Glutamatergic neuron (in vitro differentiated cells): ENCODE data around the gene LEFTY2. TPM values are rescaled to one million over a fixed set of nuclear protein-coding genes. Genes with fewer than 3 reads are reported as not detected.
"Not testable (repeated sequence)": the region's sequence is repeated elsewhere in the genome, so short reads cannot be mapped to it uniquely, and the experiment has no call there.

Source experiments
- DNase-seq: peaks from one replicate; pipeline ENCODE4 v3.0.0; 2022
- H3K27ac Mint-ChIP-seq: one replicate; pipeline ENCODE4 v1.8.0; 2020; ENCODE audit warnings: mild to moderate bottlenecking, mixed read lengths, inconsistent platforms; ENCODE audit not compliant: unreplicated experiment
- H3K27me3 Mint-ChIP-seq: one replicate; pipeline ENCODE4 v1.8.0; 2020; ENCODE audit warnings: mild to moderate bottlenecking, moderate library complexity, mixed read lengths, inconsistent platforms; ENCODE audit not compliant: unreplicated experiment
- H3K36me3 Mint-ChIP-seq: one replicate; pipeline ENCODE4 v1.8.0; 2020; ENCODE audit warnings: mild to moderate bottlenecking, mixed read lengths, inconsistent platforms; ENCODE audit not compliant: unreplicated experiment
- H3K4me1 Mint-ChIP-seq: one replicate; pipeline ENCODE4 v1.8.0; 2020; ENCODE audit warnings: mild to moderate bottlenecking, low read depth, mixed read lengths, inconsistent platforms; ENCODE audit not compliant: unreplicated experiment
- H3K4me3 Mint-ChIP-seq: one replicate; pipeline ENCODE4 v1.8.0; 2020; ENCODE audit warnings: mild to moderate bottlenecking, mixed read lengths, inconsistent platforms; ENCODE audit not compliant: unreplicated experiment
- H3K9me3 Mint-ChIP-seq: one replicate; pipeline ENCODE4 v1.8.0; 2020; ENCODE audit warnings: mild to moderate bottlenecking, moderate library complexity, mixed read lengths, inconsistent platforms; ENCODE audit not compliant: unreplicated experiment
- total RNA-seq: library from RNA; stranded (reverse); fragmentation: NEBNext Ultra II Directional; extraction: Animal tissue kit (Norgen Biotek cat#: 25700); gene quantifications from one replicate; pipeline ENCODE4 v1.2.1, GENCODE V29; 2021; ENCODE audit not compliant: unreplicated experiment
- TF ChIP-seq, protein P1 (sequence below): fragments of 200-600 bp; sonication (generic); IDR thresholded peaks from one replicate; pipeline ENCODE4 v1.5.0; 2021; ENCODE audit not compliant: partially characterized antibody, unreplicated experiment

LEFTY2 gene
- total RNA-seq, 1 donor from 2014 or later: 5.0 TPM

DNA sequence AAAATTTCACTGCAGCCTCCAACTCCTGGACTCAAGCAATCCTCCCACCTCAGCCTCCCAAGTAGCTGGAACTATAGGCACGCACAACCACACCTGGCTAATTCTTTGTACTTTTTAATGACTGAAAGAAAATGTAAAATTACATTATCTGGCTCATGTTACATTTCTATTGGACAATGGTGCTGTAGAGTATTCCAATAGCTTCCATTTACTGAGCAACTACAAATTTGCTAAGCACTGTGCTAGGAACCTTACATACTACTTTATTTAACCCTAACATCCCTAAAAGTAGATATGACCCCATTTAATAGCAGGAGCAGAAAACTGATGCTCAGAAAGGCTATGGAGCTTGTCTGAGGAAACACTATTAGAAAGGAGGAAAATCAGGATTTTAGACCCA, 38.4 kb upstream of the LEFTY2 start:
- TF ChIP-seq, protein P1, sequence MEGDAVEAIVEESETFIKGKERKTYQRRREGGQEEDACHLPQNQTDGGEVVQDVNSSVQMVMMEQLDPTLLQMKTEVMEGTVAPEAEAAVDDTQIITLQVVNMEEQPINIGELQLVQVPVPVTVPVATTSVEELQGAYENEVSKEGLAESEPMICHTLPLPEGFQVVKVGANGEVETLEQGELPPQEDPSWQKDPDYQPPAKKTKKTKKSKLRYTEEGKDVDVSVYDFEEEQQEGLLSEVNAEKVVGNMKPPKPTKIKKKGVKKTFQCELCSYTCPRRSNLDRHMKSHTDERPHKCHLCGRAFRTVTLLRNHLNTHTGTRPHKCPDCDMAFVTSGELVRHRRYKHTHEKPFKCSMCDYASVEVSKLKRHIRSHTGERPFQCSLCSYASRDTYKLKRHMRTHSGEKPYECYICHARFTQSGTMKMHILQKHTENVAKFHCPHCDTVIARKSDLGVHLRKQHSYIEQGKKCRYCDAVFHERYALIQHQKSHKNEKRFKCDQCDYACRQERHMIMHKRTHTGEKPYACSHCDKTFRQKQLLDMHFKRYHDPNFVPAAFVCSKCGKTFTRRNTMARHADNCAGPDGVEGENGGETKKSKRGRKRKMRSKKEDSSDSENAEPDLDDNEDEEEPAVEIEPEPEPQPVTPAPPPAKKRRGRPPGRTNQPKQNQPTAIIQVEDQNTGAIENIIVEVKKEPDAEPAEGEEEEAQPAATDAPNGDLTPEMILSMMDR: no peak
- Mint-ChIP-seq H3K36me3 (peaks cover 15% of the 10 kb centered on the region), H3K9me3 (no peaks in the 10 kb centered on the region), H3K4me1 (peaks cover 5% of the 10 kb centered on the region), H3K4me3 (no peak overlapping the region), H3K27ac (no peak overlapping the region), H3K27me3 (no peaks in the 10 kb centered on the region)
- no peak for DNase-seq

DNA sequence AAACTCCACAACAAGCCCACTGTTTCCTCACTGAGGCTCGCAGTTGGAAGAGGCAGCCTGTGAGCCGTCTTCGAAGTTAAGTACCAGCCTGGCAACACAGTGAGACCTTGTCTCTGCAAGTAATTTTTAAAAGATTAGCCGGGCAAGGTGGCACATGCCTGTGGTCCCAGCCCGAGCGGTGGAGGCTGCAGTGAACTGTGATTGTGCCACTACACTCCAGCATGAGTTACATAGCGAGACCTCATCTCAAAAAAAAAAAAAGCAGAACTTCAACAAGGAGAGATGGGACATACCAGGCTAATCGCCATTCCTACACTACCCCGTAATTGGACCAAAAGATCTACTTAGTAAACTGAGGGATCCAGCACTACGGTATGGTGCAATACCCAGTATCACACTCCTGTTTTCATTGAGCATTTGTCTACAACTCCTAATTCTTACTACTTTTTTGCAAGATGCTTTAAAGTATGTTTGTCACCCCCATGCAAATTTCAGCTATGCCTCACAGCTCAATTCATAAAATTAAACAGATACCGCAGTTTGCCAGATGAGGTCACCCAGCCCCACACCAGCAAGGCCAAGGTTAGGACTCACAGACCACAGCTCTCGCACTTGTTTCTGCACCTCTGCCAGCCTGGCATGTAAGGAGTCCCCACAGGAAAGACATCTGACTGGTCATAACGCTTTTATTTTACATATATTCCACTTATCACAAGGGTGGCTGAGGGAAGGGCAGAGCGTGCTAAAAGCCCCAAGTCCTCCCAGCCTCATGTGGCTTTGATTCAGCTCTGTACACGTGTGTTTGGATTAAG, 37.1 kb upstream of the LEFTY2 start:
- Mint-ChIP-seq H3K4me3 (no peak overlapping the region), H3K4me1 (peaks cover 6% of the 10 kb centered on the region), H3K27me3 (no peaks in the 10 kb centered on the region), H3K9me3 (no peaks in the 10 kb centered on the region), H3K27ac (no peak overlapping the region), H3K36me3 (peaks cover 9% of the 10 kb centered on the region)
- TF ChIP-seq, protein P1: no peak
- no peak for DNase-seq

DNA sequence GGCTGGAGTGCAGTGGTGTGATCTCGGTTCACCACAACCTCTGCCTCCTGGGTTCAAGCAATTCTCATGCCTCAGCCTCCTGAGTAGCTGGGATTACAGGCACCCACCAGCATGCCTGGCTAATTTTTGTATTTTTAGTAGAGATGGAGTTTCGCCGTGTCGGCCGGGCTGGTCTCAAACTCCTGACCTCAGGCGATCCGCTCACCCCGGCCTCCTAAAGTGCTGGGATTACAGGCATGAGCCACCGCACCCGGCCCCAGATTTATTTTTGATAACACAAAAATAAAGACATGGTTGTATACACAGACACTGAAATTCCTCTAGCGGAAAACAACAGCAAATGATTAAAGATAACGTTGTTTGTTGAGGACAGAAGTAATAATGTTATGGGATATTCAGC, 34.1 kb upstream of the LEFTY2 start:
- not testable (repeated sequence) for H3K36me3 Mint-ChIP-seq, H3K4me1 Mint-ChIP-seq, H3K27me3 Mint-ChIP-seq, H3K27ac Mint-ChIP-seq, DNase-seq, H3K4me3 Mint-ChIP-seq, H3K9me3 Mint-ChIP-seq

DNA sequence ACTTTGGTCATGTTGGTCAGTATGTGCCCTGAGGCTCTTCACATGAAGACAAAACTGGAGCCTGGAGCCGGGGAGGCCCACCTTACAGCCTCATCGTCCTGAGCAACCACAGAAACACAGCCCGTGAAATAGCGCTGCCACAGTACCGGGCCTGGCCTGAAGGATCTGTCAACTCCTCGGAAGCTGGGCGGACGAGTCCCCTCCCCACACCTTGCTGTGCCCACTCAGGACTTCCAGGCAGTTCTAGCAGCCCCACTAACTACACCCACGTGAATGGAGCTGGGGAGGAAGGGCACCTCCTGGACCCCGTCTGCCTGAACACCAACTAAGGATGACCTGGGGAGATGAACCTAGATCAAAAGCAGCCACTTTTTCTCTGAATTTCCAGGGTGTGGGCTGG, 33.4 kb upstream of the LEFTY2 start:
- no peak for DNase-seq
- Mint-ChIP-seq H3K9me3 (peaks cover 3% of the 10 kb centered on the region), H3K36me3 (peaks cover 5% of the 10 kb centered on the region), H3K27me3 (no peaks in the 10 kb centered on the region), H3K4me1 (peaks cover 7% of the 10 kb centered on the region), H3K27ac (no peak overlapping the region), H3K4me3 (no peak overlapping the region)
- TF ChIP-seq, protein P1: no peak

DNA sequence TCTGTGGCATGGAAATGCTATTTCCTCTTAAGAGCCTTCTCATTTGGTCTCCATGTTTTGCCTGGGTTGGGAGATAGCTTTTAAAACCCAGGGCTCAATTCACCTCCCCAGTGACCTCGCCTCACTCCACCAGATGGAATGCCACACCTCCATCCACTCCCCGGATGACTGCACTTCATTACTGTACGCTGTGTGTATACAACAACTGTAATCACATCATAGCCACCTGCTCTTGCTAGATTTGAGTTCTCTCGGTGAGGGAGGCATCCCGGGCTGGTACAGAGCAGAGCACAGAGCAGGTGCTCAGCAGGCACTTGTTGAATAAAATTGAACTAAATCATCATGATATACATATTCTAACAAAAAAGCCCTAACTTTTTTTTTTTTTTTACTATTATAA, 32.1 kb upstream of the LEFTY2 start:
- Mint-ChIP-seq H3K4me1 (peaks cover 7% of the 10 kb centered on the region), H3K9me3 (peaks cover 6% of the 10 kb centered on the region), H3K27me3 (peaks cover under 1% of the 10 kb centered on the region), H3K4me3 (no peak overlapping the region), H3K36me3 (peaks cover 5% of the 10 kb centered on the region), H3K27ac (no peak overlapping the region)
- TF ChIP-seq, protein P1: no peak
- no peak for DNase-seq
